Measurements from ENCODE around the gene OR10C1.

The OR10C1 gene

GRCh38 chr6:29478740-29479139 is 39.6 kb downstream of the OR10C1 start:
- no peak for TF ChIP-seq CTCF (conservative IDR thresholded peaks at IDR 0.05)
- H3K27ac ChIP-seq: no peak overlapping the region

- TF ChIP-seq CTCF (conservative IDR thresholded peaks at IDR 0.05): no peak
Observed at GRCh38 chr6:29479560-29479959, 40.5 kb downstream of the OR10C1 start.

GRCh38 chr6:29483186-29483585 is 44.1 kb downstream of the OR10C1 start:
- no peak overlapping the region for H3K27ac ChIP-seq

More at GRCh38 chr6:29479560-29479959, 40.5 kb downstream of the OR10C1 start:
- no peak overlapping the region for H3K27ac ChIP-seq

GRCh38 chr6:29483735-29484134 is 44.6 kb downstream of the OR10C1 start:
- no peak for TF ChIP-seq CTCF (conservative IDR thresholded peaks at IDR 0.05)

More at GRCh38 chr6:29483186-29483585, 44.1 kb downstream of the OR10C1 start:
- no peak for TF ChIP-seq CTCF (conservative IDR thresholded peaks at IDR 0.05)

GRCh38 chr6:29486577-29486976 is 47.5 kb downstream of the OR10C1 start:
- TF ChIP-seq CTCF (conservative IDR thresholded peaks at IDR 0.05): no peak
- H3K27ac ChIP-seq: no peak overlapping the region

More at GRCh38 chr6:29483735-29484134, 44.6 kb downstream of the OR10C1 start:
- H3K27ac ChIP-seq: no peak overlapping the region

DNA sequence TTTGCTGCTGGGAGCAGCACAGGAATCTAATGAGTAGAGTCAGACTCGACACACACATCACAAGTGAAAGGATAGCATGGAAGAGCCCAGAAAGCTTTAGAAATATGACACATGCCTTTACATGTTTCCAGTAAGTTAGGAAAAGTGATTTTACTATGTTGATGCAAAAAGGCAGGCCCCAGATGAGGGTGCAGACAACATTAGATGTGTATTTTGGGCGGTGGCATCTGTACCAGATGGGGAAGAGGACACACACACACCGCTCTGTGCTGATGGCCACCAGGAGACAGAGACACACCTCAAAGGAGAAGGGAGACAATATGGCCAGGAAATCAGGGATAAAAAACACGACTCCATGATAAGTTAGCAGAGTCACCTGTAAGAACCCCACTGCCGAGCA is 48.0 kb downstream of the OR10C1 start:
- TF ChIP-seq CTCF (conservative IDR thresholded peaks at IDR 0.05): no peak
- H3K27ac ChIP-seq: no peak overlapping the region

DNA sequence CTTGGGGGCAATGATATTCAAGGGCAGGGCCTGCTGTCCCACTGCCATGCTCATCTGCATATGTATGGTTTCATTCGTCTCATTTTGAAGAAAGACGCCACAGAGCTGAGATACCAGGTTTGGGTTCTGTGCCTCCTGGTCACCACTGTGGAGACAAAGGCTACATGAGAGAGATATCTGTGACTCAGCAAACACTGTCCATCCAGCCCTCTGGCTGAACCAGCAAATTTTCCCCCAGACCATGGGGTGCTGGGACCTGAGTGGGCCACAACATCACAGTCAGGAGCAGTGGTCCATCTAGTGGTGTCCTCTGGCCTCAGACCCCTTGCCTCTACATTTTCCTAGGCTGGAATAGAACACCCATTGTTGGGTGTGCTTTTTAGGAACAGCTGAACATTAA is 48.6 kb downstream of the OR10C1 start, which contains the start of gene MAS1L:
Gene MAS1L (minus strand): TSS at position 297 of the 400 bp plus-strand sequence. CDS start 54 bp downstream, at position 243.
- TF ChIP-seq CTCF (conservative IDR thresholded peaks at IDR 0.05): no peak
- H3K27ac ChIP-seq: no peak within 1 kb of the TSS
